RPMI7951 (cell line): ENCODE data around the gene LRRC37B. TPM values are rescaled to one million over a fixed set of nuclear protein-coding genes. Genes with fewer than 3 reads are reported as not detected.
"Not testable (repeated sequence)": the region's sequence is repeated elsewhere in the genome, so short reads cannot be mapped to it uniquely, and the experiment has no call there.

Experiments used
- DNase-seq: peaks from one replicate; pipeline ENCODE4 v3.0.0-alpha.2; 2012; ENCODE audit warnings: low read depth
- total RNA-seq: library from RNA; depleted of rRNA; stranded (reverse); fragments of >200 nt; shearing (Covaris generic); gene quantifications from 2 replicates; pipeline ENCODE4 v1.2.3, GENCODE V29; 2014

Gene LRRC37B
- total RNA-seq, 1 experiment from 2014 or later, result 12.6 TPM

DNA sequence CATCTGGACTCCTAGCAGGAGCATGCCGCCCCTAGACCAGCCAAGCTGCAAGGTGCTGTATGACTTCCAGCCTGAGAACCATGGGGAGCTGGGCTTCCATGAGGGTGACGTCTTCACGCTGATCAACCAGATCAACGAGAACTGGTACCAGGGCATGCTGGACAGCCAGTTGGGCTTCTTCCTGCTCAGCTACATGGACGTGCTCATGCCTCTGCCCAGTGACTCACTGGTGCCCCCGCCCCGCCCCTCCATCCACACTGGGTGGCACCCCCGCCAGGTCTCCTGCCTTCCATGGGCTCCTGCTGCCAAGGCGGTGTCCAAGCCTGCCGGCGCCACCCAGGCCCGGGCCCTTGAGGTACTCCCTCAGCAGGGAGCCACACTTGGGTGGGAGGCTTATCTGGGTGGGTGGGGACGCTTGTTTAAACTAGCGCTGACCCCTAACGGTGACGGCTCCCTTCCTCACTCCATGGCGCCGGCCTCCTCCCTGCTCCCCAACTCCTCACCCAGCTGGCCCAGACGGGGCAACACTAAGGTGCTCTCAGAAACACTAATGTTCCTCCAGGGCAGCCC is 34.2 kb downstream of the LRRC37B start:
- not testable (repeated sequence) for DNase-seq

DNA sequence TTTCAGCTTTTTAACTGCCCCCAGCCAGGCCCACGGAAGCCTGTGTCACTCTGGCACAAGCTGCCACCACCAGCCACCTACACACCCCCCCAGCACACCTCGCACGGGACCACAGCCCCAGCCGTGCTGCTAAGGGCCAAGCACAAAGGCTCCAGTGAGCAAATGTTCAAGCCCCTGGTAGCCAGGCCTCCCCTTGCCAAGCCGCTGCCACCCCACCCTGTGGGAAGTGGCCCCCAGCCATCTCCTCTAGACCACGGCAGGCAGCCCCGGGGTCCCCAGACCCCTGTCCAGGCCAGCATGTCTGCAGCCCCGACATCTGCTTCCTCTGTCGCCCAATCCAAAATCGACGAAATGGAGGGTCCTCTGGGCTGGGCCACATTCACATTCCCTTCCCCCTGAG is 35.1 kb downstream of the LRRC37B start:
- not testable (repeated sequence) for DNase-seq

GRCh38 chr17:32045611-32046010 is 38.4 kb downstream of the LRRC37B start:
- DNase-seq, result not testable (repeated sequence)

GRCh38 chr17:32047663-32048062 is 40.5 kb downstream of the LRRC37B start:
- DNase-seq, result not testable (repeated sequence)

- not testable (repeated sequence) for DNase-seq
Observed at GRCh38 chr17:32054985-32055384, 47.8 kb downstream of the LRRC37B start.

- DNase-seq, result not testable (repeated sequence)
Observed at GRCh38 chr17:32055425-32055824, 48.2 kb downstream of the LRRC37B start.

DNA sequence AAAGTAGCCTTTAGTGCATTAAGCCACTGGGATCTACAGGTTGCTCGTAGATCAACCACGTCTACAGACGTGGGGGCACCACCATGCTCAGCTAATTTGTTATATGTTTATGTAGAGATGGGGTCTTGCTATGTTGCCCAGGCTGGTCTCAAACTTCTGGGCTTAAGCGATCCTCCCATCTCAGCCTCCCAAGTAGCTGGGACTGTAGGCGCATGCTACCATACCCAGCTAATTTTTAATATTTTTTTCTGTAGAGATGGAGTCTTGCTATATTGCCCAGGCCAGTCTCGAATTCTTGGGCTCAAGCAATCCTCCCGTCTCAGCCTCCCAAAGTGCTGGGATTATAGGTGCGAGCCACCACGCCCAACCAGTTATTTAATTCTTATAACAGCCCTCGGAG is 49.3 kb downstream of the LRRC37B start:
- not testable (repeated sequence) for DNase-seq

DNA sequence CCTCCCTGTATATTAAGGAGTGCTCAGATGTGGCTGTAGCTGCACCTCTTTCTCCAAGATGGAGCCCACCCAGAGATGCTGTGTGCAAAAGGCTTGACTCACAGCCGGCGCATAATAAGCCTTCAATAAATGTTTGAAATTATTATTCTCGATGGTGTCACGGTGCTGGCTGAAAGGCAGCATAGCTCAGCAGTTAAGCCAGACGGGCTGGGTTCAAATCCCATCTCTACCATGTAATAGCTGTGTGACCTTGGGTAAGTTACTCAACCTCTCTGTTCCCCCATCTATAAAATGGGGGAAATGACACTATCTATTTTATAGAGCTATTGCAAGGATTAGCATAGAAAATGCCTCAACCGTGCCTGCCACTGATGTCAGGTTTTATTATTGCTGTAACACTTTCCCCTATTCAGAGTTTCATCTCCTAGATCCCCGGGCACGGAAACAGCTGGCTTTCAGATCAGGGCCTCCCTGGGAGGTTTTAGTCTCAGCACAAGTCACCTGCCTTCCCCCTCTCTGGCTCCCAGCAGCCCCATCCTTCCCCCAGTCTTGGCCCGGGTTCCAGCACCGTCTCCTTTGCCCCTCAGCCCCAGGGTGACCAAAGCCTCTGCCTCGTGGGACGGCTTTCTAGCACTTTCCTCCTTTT is 50.4 kb downstream of the LRRC37B start:
- DNase-seq, result not testable (repeated sequence)

DNA sequence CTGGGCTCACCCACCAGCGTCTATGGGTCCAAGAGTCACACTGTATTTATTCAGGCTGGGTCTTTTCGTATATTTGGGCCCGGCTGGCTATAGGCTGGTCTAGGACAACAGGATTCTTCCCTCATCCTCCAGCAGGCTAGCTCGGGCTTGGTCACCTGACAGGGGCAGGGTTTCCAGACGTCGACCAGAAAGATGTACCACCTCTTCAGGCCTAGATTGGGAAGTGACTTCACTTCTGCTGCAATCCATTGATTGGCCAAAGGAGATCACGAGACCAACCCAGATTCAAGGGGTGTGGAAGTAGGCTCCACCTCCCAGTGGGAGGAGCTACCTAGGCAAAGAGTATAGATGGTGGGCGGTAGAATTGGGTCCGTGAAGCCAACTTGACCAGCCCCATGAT is 53.5 kb downstream of the LRRC37B start:
- not testable (repeated sequence) for DNase-seq

DNA sequence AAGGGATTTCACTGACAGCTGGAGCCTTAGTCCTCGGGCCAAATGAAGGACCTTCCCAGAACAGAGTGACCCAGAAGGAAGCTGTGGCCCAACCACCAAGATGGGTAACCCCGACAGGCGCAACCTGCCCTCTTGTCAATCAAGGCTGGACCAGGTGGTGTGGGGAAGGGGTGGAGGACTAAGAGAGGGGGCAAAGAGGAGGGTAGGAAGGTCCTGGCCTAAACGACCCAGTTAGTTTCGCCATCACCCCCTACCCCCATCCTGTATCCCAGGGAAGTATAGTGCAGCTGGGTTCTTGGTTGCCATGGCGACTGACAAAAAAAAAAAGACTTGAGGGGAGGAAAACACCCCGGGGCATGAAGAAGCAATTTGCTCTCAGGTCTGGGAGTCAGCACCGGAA is 54.7 kb downstream of the LRRC37B start:
- not testable (repeated sequence) for DNase-seq

GRCh38 chr17:32064091-32064490 is 56.9 kb downstream of the LRRC37B start:
- DNase-seq, result not testable (repeated sequence)

- not testable (repeated sequence) for DNase-seq
Observed at GRCh38 chr17:32066123-32066680, 59.0 kb downstream of the LRRC37B start.

DNA sequence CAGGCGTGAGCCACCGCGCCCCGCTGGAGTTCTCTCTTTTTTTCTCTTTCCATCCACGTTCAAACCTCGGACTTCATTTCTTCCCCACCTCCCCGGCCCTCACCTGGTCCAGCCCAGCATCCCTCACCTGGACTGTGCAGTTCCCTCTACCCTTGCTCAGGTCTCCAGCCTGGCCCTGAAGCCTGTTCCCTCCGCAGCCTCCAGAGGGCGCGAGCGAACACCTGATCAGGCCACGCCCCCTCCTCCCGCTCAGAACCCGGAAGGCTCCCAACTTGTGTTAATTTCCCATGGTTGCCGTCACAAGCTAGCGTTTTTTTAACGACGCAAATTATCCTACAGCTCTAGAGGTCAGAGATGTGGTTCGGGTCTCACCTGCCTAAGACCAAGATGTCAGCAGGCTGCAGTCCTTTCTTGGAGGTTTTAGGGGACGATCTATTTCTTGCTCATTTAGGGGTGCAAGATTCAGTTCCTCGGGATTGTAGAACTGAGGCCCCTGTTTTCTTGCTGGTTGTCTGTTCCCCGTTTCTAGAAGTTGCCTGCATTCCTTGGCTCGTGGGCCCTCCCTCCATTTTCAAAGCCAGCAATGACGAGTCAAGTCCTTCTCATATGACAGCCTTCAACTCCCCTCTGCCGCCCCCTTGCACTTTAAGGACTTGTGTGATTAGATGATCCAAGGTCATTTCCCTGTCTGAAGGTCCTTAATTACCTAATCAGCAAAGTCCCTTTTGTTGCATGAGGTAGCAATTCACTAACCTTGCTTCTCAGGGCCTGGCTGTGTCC is 59.9 kb downstream of the LRRC37B start:
- not testable (repeated sequence) for DNase-seq

DNA sequence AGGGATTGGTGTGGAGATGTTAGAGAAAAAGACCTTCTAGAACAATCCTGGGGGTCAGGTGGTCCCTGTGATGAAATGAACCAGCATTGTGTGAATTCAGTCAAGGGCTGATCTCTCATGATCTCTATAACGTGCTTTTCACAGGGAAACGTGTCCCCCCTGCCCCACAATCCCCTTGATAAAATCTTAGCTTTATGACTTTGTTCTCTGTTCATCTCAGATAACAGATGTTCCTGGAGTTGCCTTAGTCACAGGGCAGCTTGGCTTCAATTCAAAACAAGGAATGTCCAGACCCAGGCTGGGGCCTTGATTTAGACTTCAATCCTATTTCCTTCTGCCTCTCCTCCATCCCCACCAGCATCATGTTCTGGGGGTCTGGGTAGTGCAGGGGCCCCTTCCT is 61.9 kb downstream of the LRRC37B start:
- DNase-seq, result peak; percentile 16

DNA sequence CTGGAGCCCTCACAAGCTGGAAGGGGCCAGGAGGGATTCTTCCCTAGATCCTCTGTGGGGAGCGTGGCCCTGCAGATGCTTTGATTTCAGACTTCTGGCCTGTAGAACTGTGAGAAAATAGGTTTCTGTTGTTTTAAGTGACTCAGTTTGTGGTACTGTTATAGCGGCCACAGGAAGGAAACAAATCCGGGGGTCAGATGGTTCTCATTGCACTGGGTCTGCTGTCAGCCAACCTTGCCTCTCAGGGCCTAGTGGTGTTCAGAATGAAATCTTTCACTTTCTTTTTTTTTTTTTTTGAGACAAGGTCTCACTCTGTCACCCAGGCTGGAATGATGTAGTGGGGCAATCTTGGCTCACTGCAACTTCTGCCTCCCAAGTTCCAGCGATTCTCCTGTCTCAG is 64.8 kb downstream of the LRRC37B start:
- not testable (repeated sequence) for DNase-seq

DNA sequence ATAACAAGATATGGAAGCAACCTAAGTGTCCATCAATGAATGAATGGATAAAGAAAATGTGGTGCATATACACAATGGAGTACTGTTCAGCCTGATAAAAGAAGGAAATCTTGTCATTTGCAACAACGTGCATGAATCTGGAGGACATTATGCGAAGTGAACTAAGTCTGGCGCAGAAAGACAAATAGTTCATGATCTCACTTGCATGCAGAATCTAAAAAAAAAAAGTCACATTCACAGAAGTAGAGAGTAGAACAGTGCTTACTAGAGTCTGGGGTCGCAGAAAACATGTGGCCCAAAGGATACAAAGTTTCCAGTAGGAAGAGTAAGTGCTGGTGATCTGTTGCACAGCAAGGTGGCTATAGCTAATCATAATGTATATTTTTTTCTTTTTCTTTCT is 65.9 kb downstream of the LRRC37B start:
- not testable (repeated sequence) for DNase-seq

- peak; percentile 71 for DNase-seq
Observed at GRCh38 chr17:32079753-32080152, 72.6 kb downstream of the LRRC37B start.

DNA sequence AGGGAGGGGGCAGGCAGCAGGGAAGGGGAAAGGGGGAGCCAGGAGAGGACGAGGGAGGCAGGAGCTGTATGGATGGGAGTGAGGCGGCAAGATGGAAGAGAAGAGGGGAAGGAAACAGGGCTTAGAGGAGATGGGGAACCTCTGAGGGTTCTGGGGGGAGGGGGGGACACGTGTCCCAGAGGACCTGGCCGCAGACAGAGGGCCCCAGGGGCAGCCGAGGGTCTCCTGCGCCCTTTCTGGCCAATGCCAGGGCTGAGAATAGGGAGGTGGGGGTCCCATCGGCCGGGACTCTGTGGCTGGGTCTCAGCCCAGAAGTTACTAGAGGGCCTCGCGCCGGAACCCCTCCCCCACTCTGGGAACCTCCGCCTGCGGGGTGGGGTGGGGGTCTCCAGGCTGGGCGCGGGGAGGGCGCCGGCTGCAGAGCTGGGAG is 76.4 kb downstream of the LRRC37B start:
- not testable (repeated sequence) for DNase-seq

DNA sequence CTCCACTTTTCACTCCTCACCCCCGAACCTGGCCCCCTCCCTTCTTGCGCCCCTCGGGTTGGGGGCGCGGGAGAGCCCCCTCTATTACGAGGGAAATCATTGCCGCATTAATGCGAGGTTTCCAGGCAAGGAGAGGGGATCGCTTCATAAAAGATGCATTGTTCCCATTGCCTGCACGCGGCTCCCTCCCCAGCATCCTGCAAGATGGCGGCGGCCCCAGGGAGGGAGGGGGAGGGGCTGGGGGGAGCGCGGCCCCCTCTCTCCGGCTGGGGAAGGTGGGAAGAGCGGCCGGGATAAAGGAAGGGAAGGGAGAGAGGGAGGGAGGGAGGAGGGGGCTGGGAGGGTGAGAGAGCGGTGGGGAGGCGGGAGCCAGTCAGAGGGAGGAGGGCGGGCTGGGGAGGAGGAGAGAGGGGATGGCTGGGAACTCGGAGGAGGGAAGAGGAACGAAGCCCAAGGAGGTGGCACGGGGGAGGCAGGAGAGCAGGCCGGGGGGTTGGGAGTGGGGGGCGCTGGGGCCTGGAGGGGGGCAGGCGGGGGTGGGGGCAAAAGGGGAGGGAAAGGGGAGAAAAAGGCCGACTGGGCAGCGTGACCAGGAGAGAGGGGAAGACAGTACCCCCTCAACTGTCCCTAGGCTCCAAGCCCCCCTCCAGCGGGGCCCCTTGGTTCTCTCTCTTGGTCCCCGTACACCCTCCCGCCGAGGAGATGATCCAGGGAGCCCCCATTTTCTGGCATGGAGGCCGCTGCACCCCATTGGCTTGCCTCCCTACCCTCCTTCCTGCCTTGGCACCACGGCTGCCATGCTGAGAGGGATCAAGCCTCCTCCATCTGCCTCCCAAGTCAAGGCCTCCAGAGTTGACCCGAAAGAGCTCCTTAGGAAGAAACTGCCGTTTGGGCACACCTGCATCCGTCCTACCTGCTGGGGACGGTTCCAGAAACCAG is 77.1 kb downstream of the LRRC37B start:
- not testable (repeated sequence) for DNase-seq

- DNase-seq, result not testable (repeated sequence)
Observed at GRCh38 chr17:32084942-32085829, 78.0 kb downstream of the LRRC37B start.
